GM18526 (cell line): ENCODE data around the gene OR2AG1.

Experiments used
- POLR2A ChIP-seq: IDR thresholded peaks from 3 replicates; pipeline ENCODE4 v1.6.1; 2011; ENCODE audit not compliant: insufficient read length; ENCODE audit errors: extremely low read depth

Gene OR2AG1, protein sequence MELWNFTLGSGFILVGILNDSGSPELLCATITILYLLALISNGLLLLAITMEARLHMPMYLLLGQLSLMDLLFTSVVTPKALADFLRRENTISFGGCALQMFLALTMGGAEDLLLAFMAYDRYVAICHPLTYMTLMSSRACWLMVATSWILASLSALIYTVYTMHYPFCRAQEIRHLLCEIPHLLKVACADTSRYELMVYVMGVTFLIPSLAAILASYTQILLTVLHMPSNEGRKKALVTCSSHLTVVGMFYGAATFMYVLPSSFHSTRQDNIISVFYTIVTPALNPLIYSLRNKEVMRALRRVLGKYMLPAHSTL

DNA sequence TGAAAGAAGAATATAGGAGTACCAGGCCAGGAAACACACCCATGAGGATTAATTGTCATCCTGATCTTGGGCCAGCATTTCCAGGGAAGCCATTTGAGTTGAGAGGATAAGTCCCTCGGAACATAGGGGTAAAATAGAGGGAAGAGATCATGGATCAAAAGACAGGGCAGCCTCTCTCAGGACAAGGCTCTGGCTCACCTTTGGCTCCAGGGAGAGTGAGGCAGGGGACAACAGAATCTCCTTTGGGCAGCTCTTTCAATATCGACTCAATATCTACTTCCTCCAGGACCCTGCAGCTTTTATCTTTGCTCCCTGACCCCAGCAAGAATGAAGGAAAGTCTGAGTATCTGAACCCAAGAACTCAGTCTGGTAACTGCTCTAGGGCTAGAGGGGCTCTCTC lies at the start of gene OR2AG1:
OR2AG1 (plus strand) TSS at position 301 of the 400 bp plus-strand sequence. CDS start 2,018 bp downstream, outside the sequence.
- no peak for TF ChIP-seq POLR2A

DNA sequence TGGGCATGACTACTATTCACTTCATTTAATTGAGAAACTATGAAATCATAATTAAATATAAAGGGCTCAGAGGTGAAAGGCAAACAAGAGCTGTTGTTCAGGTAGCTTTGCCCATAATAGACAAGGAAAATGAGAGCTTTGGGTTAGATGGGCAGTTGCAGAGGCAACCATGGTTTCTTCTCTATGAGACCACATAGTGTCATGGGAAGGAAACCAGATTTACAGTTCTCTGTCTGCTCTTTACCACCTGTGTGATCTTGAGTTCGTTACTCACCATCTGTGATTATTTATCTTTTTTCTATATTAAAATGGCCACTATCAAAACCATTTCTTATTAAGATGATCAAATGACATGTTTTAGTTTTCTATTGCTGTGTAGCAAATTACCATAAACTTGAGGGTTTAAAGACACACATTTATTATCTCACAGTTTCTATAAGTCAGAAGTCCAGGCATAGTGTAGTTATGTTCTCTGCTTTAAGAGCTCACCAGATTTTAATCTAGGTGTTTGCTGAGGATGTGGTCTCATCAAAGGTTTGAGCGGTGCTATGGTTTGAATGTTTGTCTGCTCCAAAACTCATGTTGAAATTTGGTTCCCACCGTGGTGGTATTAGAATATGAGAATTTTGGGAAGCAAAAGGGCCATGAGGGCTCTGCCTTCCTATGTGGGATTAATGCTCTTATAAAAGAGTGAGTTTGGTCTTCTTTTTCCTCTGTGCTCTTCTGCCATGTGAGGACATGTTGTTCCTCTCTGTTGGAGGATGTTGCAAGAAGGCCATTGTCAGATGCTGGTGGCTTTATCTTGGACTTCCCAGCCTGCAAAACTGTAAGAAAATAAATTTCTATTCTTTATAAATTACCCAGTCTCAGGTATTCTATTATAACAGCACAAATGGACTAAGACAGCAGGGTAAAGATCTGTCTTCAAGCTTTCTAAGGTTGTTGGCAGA lies 49.2 kb upstream of the OR2AG1 start:
- no peak for TF ChIP-seq POLR2A

DNA sequence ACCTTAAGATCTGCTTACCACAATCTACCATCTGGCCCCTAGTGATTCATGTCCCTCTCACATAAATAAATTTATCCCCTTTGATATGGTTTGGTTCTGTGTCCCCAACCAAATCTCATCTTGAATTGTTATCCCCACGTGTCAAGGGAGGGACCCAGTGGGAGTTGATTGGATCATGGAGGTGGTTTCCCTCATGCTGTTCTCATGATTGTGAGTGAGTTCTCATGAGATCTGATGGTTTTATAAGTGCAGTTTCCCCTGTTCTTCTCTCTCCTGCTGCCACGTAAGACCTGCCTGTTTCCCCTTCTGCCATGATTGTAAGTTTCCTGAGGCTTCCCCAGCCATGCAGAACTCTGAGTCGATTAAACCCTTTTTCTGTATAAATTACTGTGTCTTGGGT lies 48.2 kb upstream of the OR2AG1 start:
- no peak for TF ChIP-seq POLR2A

DNA sequence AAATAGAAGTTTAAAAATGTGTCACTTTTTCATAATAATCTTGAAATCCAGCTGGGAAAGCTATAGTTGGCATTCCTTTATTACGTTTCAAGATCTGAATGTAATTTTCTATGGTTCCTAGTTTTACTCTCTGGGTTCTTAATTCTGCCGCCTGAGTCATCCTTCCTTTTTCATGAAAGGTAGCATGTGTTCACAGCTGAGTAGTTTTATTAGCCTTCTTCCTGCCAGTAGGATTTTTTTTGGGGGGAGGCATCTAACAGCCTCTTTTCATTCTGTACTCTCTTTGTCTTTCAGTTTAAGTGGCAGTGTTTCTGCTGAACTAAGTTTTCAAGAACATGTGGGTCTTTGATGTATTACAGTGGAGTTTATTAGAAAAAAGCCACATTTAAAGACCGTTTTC lies 47.5 kb upstream of the OR2AG1 start:
- TF ChIP-seq POLR2A, result no peak

DNA sequence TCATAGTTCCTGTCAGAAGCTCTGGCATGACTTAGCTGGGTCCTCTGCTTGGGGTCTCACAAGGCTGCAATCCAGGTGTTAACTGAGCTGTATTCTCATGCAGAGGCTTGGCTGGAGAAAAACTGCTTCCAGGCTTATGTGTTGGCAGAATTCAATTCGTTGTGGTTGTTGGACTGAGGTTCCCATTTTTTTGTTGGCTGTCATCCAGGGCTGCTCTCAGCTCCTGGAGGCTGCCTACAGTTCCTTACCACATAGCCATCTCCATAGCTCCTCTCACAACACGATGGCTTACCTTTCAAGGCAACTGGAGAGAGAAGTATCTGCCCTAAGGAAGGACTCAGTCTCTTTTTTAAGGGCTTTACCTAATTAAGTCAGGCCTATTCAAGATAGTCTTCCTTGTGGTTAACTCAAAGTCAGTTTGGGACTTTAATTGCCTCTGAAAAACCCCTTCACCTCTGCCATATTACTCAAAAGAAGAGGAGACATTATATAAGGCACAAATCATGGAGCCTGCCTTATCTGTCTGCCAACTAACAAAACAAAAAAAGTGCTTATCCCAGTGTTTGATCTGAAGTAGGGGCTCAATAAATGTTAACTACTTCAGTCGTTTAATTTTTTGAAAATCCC lies 46.2 kb upstream of the OR2AG1 start:
- TF ChIP-seq POLR2A, result no peak

DNA sequence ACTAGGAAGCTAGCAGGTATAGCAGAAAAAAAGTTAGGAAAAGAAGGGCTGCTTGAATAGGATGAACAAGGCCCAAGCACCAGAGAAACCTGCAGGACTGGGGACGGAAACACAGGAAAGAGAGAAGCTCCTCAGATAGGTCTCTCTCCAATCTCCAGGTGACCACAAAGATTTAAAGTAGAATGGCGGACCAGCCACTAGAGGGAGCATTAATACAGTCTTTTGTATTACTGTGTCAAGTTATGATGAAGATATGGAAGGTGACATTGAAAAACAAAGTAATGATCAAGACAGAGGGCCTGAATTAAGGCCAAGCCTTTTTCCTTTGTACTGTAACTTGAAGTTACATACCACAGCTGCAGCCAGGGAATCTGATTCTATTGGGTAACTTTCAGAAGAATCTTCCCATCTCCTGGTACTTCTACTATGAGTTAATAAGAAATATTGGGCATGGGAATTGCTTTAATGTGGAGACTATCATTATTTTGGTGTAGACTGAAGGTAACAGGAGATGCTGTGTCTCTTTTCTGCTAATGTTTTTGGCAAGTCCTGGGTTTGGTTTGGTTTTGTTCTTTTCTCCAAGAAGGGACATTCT lies 44.9 kb upstream of the OR2AG1 start:
- no peak for TF ChIP-seq POLR2A

DNA sequence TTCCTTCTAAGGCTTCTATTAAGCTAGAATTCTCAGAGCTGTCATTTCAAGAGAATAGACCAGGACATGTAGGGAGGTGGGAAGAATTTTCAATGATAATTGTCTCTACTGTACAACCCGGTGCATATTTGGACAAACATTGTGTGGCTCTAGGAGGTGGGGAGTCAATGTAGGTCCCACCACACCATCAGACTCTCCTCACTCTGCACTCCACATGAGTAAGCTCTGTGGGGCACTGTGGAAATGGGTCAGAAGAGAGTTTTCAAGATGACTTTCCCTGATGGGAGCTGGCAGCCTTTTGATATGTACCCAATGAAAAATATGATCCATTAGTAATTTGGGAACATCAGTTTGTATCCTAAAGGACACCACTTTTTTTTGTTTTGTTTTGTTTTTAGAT lies 44.2 kb upstream of the OR2AG1 start:
- TF ChIP-seq POLR2A, result no peak

DNA sequence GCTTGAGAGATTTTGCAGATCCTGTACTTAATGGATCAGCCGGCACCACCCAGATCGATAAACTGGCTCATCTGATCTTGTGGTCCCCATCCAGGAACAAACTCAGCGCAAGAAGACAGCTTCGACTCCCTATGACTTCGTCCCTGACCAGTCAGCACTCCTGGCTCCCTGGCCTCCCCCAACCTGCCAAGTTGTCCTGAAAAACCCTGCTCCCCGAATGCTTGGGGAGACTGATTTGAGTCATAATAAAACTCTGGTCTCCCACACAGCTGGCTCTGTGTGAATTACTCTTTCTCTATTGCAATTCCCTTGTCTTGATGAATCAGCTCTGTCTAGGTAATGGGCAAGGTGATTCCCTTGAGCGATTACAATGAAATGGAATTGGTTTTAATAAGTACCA lies 40.6 kb upstream of the OR2AG1 start:
- TF ChIP-seq POLR2A, result no peak

DNA sequence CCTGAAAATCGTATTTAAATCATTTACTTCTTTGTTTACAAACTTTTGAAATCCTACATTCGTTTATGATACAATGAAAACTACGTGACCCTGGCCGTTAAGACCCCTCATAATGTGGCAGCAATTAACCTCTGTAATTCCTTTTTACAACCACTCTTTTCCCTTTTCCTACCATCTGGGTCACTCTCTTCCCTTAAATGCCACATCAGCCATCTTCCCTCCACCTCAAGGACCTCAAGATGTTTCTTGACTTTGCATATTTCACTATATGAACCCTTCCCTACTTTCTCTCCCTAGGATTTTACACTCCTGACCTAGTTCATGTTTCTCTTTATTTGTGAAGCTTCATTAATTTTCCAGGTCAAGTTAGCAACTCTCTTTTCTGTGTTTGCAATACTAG lies 37.8 kb upstream of the OR2AG1 start:
- TF ChIP-seq POLR2A, result no peak

DNA sequence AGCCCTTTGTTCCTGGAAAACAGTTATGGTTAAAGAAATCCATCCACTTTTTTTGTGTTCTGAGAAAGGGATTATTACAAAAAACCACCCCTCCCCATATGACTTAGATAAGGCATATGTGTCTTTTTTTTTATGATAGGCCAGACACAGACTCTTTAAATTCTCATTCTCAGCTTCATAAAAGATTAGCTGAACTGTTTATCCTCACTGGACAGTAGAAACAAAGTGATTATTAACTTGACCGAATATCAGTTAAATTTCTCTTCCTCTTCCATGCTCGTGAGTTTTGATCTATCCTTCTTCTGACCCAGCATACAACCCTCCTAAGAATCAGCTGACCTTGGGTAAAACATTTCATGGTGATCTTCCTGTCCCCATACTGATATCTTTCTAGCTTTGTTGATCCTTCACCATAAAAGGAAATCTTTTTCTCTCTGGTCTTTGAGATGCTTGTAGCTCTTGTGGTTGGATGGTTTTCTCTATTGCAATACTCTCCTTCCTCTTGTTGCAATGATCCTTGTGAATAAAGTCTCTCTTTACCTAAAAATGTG lies 37.3 kb upstream of the OR2AG1 start:
- no peak for TF ChIP-seq POLR2A

DNA sequence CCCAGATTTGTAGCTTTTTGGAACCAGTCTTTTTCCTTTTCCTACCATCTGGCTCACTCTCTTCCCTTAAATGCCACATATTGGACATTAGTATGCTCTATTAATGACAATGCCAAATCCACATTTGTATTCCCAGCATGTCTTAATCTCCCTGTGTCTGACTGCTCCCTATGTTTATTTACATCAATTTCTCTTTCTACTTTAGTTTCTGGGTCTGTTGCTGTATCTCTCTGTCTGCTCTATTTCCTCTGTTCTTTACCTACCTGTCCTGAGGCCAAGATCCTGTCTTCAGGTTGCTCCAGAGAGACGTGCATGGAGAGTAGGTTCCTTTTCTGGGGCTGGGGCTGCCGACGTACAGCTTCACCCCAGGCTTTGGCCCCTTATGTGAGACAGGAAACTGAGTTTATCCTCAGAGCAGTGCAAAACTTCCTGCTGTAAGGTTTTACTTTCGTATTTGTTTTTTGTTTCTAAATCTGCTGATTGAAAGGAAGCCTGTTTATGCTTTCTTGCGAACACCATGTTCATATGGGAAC lies 36.7 kb upstream of the OR2AG1 start:
- TF ChIP-seq POLR2A, result peak; percentile 64

DNA sequence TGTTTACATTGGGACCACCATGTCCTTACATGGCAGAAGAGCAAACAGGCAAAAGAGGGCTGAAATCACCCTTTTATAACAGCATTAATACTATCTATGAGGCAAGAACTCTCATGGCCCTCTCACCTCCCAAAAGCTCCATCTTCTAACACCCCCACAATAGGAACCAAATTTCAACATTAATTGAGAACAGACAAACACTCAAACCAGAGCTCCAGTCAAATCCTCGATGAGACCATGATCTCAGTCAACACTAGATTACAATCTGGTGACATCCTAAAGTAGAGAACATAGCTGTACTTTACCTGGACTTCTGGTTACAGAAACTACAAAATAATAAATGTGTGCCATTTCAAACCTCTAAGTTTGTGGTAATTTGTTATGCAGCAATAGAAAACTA lies 36.2 kb upstream of the OR2AG1 start:
- TF ChIP-seq POLR2A, result no peak

DNA sequence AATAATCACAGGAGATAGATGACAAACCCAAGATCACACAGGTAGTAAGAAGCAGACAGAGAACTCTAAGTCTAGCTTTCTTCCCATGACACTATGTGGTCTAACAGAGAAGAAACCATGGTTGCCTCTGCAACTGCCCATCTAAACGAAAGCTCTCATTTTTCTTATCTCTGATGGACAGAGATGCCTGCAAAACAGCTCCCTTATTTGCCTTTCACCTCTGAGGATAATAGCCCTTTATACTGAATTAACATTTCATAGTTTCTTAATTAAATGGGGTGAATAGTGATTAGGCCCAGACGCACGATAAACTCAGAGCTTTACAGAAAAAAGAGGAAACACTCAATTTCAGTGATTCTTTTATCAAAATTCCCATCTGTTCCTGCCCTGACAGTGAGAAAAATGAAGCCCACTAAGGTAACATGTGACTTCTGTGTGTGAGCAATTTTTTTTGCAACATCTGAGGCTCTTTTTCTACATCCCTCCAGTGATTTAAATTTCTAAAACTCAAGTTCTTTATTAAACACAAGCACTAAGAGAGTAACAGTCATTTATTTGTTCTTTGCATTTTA lies 35.6 kb upstream of the OR2AG1 start:
- no peak for TF ChIP-seq POLR2A

DNA sequence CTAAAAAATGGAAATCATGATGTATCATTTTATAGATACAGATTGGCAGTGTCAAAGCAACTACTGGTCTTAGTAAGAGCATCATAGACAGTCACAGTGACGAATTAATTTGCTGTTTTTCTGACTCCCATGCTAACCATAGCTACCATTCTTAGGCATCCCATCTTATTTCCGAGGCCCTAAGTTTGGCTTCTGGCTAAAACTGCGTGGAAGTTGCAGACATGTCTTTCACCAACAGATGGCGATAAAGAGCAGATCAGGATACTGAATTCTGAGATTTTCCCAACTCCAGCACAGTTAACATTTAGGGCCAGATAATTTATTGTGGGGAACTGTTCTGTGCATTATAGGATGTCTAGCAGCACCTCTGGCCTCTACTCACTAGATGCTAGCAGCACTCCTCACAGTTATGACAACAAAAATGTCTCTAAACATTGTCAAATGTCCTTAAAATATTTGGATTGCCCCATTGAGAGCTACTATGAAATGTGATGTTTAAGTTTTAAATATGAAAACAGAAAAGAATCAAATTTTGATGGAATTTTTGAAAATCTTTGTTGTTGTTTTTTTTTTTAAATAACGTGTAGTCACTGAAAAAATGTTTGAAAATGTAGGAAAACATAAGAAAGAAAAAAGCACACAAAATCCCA lies 27.4 kb upstream of the OR2AG1 start:
- no peak for TF ChIP-seq POLR2A

DNA sequence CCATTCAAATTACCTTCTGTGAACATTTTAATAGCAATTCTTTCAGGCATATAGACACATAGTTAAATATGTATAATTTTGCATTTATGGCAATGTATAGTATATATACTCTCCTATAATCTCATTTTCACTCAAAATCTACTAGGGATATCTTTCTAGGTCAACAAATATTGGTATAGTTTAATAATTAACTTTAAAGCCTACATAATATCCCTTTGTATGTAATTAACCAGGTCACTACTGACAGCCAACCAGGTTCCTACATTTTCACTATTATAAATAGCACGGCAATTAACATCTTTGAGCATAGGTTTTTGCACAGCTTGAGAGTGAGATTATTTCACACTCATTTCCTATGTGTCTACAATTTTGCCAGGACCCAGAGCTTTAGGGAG lies 26.9 kb upstream of the OR2AG1 start:
- no peak for TF ChIP-seq POLR2A
